CD4-positive, alpha-beta T cell treated with Interferon gamma for 1 hour (primary cell): ENCODE measurements around the gene EIF2B2.
A peak's percentile ranks its signal among the peaks of the same experiment; 100 is the strongest.

Experiments
- DNase-seq: peaks from one replicate; pipeline ENCODE4 v3.0.0-alpha.2; 2020

Gene EIF2B2

DNA sequence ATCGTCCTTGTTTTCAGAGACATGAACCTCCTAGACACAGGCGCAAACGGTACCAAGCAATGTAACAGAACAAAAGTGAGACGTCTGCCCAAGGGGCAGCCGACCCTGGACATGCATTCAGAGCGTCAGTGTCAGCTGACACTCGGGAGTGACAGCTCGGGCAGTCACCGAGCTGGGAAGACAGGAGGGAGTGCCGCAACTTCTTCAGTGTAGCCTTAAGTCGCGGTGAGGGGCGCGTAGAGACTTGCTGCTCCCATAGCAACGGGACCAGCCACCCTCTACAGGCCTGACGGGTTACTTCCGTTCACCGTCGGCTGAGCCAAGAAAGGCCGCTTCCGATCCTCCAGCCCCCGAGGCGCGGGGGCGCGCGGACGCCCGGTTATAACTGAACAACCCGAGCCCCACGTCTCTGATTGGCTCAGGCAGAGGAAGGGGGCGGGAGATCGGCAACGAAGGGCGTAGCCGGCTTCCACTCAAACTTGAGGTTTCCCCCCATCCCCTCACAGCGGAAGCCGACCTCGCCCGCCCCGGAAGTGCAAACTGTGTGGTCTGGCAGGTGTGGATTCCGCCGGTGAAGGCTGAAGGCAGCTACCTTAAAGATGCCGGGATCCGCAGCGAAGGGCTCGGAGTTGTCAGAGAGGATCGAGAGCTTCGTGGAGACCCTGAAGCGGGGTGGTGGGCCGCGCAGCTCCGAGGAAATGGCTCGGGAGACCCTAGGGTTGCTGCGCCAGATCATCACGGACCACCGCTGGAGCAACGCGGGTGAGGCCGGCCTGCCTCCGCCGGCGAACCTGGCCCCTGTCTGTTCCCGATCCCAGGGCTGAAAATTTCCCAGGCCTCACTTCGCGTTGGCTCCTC lies at the start of gene EIF2B2:
Gene EIF2B2 (plus strand): TSS at position 530 of the 858 bp plus-strand sequence. CDS start 70 bp downstream, at position 600.
- DNase-seq = peak; percentile 99

DNA sequence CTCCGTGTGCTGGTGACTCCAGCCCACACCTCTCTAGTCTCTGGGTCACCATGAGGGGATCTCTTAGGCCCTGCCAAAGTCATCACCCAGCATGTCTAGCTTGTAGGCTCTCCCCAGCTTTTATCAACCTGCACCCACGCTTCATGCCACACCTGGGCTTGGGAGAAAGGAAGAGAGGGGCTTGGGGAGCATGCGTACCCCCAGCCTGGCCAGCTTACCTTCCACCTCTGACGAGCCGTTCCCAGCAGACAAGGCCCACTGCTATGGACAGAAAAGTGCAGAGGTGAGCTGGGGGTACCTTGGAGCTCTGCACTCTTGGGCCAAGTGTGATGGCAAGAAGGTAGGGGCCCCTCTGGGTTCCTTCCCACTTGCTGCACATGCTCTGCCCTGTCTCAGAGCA lies 49.0 kb upstream of the EIF2B2 start:
- no peak for DNase-seq

DNA sequence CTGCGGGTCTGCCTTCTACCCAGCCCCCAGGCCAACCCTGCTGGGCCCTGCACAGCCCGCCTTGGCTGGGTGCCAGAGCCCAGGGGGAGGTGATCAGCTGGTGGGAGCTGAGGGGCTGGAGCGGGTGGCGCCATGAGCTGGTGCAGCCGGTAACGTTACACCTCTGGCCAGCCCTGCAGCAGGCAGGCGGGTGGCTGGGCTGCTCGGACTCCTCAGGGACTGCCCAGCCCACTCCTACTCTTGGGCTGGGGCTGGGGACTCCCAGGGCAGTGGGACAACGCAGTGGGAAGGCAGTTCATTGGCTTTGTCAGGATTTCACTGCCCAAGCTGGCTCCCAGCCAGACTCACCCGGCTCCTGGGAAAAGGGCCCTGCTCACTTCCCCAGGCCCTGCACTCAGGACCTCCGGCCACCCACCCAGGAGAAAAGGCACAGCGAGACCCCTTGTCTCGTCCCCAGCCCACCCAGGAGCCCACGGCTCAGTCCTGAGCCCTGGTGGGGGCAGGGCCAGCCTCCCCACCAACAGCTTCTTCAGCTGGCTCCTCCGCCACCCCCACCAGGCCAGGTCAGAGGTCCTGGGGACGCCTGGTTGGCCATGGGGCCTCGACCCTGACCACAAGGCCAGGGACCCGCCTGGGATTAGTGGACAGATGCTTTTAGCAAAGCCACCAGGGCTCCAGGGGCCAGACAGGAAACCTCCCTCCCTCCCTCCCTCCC lies 48.3 kb upstream of the EIF2B2 start:
- DNase-seq = no peak

DNA sequence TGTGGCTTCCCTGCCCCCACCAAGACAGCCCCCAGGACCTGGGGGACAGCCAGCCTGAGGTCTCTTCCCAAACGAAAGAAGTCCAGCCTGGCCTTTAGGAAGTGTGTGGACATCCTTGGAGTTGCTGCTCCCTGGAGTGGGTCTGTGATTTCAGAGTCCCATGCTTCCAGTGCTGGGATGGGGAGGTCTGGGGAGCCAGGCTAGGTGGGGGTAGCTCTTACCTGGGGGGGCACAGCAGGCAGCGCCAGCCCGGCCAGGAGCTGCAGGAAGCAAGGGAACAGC lies 47.8 kb upstream of the EIF2B2 start:
- no peak for DNase-seq

DNA sequence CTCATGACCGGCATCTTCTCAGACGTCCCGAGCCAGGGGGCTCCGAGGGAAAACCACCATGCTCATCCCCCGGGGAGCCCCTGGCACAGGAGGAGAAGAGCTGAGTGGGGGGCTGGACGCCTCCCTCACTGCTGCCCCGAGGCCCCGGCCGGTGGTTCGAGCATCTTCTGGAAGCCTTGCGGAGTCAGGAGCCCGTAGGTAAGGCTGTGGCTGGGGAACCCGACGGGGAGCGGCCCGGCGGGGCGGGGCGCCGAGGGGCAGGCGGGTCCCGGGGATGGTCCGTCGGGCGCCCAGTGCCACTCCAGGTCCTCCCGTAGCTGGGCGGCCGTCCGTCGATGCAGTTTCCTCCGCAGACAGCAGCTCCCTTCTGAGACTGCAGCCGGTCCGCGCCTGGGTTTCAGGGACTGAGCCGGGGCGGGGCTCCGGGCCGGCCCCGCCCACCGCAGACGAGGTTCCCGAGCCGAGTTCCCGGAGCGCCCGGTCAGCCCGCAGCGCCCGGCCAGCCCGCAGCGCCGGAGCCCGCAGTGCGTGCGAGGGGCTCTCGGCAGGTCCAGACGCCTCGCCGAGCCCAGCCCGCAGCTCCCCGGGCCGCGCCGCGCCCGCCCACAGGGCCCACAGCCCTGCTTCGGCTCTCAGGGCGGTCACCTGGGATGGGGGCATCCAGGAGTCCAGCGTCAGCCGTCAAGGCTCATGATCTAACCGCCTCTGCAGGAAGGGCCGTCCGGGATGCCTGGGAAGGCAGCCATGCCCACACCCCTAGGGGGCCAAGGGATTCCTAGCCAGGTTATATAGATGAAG lies 47.3 kb upstream of the EIF2B2 start, which contains the start of gene PGF:
Gene PGF (minus strand): TSS at position 369 of the 798 bp plus-strand sequence. CDS start 355 bp downstream, at position 14.
- DNase-seq = peak; percentile 31

DNA sequence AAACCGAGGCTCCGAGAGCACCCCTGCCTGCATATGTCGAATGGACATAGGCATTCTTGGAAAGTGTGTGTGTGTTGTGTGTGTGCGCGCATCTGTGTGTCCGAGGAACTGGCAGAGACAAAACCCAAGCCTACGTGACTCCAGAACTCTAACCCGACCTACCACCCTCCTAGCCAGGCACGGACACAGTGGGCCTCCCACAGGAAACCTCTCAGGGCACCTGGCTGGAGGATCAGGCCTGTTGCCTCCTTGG lies 46.8 kb upstream of the EIF2B2 start:
- DNase-seq = no peak

DNA sequence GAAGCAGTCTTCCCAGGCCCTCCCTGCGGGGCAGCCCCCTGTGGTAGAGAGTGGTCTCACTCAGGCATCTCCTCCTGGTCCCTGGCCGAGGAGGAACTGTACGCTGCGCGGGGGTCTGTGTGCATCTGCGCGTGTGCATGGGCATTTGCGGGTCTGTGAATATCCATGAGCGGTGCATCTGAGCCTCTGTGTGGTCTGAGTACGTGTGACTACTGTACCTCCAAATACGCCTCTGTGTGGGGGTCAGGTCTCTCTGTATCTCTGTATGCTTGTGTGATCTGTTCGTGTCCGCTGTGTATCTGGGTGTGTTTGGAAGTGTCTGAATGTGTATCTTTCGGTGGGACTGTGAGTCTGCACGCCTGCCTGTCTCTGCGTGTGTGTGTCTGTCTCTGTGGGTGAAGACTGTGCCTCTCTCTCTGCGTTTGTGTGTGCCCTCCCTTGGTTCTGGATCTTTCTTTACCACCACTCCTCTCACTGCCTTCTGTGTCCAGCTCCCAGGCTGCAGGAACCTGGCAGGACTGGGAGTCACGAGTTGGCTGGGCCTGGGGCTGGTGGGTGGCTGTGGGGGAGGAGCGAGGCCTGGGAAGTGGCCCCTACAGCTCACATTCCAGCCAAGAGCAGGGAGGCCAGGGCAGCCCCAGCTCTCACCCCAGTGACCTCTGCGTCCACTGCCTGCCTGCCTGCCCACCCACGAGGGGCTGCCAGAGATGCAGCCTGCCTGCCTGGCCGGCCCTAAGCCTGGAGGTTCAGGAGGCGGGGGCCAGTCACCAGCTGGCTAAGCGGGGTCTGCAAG lies 46.2 kb upstream of the EIF2B2 start:
- DNase-seq = no peak

DNA sequence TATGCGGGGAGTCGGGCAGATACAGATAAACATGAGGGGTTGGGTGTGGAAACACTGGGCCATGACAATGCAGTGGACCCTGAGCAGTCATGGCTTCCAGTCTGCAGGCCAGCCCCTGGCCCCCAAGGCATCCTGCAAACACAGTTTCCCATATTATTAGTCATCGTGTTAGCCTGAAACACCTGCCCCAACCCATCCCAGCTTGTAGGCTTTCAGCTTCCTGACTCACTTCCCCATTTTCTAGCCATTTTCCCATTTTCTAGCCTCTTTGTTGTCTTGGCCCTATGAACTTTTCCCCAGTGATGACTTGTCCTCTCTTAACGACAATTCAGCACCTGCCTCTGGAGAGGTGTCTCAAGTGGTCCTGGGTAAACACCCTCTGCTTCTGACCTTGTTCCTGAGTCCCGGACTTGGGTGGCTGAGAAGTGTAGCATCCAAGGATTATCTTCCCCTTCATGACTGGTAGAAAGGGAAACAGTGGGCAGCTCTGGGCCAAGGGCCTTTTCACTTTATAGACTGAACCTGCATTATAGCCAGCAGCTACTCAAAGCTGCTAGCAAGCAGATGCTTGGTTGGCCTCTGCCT lies 43.0 kb upstream of the EIF2B2 start:
- no peak for DNase-seq

DNA sequence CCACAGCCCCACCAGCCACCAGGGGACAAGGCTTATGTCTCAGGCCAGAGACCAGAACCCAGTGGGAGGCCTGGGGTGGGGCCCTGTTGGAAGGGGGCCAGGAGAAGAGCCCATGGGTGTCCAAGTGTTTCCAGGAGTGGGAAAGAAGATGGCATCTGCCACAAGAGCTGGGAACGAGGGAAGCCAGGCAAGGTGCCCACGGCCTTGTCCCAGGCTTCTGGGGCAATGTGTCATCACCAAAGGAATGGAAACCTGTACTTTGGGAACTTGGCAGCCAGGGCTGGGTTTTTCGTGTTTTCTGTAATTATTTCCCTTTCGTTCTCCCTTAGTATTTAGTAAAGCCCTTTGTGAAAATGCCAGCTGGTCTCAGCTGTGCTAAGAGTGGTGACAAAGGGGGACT lies 42.0 kb upstream of the EIF2B2 start:
- no peak for DNase-seq

DNA sequence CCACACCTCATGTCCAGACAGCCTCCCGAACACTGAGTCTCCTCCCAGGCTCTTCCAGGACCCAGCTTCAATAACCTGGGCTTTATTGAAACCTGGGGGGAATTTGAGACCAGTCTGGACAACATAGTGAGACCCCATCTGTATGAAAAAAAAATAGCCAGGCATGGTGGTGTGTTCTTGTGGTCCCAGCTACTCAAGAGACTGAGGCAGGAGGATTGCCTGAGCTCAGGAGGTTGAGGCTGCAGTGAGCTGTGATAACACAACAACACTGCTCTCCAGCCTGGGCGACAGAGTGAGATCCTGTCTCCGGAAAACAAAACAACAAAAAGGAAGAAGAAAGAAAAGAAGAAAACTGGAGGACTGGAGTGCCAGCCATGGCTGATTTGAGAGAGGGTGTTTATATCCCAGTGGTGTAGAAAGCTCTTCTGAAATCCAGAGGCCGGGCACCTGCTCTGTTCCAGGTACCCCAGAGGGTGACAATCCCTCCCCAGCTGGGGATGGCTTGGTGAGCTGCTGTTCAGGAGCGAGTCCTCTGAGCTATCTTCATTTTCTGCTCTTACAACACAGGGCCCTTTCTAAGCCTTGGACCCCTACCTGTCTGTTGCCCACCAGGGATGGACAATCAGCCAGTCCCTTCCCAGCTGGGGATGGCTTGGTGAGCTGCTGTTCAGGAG lies 41.3 kb upstream of the EIF2B2 start:
- no peak for DNase-seq

DNA sequence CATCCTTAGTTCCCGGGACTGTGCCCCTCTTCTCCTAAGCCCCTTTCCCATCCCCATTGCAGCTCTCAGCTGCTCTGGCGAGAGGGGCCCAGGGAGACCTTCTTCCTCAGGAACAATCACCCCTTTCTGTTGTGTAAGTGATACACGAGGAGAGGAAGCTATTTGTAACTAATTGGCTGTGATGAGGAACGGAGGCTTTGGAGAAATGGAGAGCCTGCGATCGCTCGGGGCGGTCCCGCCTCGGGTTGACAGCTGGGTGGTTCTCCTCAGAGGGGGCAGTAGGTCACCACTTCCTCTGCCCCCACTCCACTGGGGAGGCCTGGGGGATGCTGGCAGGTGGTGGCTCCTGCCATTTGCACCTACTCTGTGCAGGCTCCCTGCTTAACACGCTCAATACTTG lies 40.7 kb upstream of the EIF2B2 start:
- DNase-seq = no peak

DNA sequence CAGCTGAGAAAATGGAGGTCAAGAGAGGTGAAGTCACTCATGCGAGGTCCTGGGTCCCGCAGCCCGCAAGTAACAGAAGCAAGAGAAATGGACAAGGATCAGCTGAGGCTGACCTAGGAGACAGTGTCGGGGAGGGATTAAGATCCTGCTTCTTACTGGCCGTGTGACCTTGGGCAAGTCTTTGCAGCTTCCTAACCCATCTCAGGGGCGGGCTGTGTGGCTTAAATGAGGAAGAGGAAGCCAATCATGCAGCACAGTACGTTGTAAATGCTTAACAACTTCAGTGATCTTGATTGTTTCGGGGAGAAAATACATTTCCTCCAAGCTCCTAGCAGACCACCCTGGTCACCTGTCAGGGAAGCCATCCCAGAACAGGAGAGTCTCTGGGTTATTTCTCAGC lies 40.2 kb upstream of the EIF2B2 start:
- peak; percentile 30 for DNase-seq

DNA sequence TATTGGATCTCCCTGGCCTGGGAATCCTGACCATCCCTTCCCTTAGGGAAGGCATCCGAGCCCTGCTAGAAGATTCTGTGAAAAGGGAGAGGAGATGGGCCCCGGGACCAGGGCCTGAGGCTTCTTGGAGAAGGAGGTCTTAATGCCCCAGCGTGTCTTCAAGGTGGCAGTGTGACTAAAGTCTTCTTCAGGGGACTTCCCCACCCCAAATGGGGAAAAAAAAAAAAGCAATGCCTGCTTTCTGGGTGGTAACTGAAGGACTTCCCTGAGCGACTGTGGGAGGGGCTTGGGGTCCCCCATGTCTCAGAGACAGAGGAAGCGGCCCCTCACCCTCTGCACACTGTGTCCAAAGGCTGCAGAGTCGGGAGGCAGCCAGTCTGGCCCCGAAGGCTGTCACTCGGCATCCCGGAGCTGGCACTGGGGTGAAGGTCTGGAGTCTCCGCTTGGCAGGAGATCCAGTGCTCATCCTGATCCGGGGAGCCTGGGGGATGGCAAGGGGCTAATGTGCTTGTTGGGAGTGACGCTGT lies 39.5 kb upstream of the EIF2B2 start:
- no peak for DNase-seq

DNA sequence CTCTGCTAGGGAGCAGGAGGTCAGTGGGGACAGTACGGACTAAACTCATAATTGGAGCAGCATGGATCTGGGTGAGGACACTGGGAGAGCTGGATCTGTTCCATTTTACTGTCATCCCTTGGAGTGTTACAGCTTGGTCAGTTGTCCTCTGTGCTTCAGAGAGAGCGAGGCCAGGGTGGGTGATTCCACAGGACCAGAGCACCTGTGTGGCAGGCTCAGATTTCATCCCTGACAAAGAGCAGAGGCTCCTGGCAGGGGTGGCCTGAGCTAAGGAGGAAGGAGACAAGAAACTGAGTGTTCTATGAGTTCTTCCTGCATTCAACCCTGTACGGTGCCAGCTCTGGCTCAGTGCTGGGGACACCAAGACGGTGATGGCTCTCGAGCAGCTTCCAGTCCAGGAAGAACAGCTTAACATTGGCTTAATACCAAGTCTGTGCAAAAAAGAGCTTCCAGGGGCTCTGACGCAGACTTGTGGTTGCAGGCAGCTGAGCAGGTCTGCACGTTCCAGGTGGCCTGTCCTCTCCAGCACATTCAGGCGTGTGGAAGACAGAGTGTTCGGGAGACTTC lies 38.9 kb upstream of the EIF2B2 start:
- no peak for DNase-seq

DNA sequence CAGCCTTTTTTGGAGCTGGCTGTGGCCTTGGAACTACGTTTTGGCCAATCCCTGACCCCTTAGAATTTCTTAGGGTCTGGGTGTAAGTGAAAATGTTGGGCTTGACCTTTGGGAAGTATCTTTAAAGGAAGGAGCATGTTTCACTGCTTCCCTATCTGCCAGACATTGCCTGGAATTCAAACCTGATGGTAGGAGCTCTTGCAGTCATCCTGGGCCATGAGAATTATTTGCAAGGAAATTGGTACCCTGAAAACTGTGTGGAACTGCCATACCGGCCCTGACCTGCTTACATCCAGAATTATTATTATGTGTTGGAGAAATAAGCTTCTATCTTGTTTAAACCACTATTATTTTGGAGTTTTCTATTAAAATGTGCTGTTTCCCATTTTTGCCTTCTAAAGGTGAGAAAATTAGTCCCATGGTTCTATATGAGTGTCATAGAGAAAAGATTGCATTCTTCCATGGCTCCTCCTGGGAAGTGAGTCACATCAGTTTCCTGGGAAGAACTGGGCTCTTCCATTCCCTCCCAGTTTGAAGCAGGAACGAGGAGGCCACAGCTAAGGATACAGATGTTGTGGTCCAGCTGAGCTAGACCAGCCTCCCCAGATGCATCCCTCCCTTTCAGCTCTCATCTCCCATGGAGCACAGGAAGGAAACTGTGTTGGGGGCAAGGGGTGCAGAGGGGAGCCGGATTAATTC lies 37.8 kb upstream of the EIF2B2 start:
- DNase-seq = no peak

DNA sequence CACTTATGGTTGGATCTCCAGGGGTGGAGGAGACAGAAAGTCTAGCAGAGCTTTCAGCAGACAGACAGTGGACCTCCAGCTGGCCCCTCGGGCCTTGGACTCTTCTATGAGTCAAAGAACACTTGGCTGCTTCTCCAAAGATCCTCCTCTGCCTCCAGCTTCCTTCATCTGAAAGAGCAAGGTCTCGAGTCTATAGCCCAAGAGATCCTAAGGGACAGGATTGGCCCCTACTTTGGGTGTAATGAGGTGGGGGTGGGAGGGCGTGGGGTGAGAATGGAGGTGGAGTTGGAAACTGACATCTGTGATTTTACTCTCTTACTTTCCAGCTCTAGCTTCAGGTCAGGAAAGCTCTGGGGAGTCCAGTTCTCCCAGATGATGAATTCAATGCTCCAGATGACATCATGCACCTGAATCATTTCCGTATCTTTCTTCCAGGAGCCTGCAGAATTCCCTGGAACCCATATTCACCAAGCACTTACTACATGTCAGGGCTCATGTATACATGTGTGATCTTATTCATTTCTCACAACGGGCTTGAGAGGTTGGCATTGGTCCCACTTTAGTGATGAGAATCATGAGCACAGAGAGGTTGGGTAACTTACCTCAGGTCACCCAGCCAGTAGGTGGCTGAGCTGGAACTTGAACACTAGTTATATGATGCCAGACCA lies 37.1 kb upstream of the EIF2B2 start:
- no peak for DNase-seq

DNA sequence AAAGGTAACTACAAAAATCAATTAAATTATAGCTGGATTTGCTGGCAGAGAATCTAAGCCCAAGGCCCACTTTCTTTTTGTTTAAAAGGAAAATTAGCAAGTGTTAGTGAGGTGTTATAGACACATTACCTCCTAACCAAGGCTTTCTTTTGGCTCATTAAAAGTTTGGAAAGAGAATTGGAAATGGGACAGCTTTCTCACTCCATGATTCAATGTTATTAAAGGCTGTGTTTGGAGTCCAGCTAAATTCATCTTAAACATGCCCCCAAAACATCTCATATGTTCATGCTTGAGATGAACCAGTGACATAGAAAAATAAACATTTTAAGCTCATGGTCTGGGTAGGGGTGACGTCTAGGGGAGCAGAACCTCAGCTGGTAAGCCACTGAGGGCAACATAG lies 33.9 kb upstream of the EIF2B2 start:
- DNase-seq = no peak

DNA sequence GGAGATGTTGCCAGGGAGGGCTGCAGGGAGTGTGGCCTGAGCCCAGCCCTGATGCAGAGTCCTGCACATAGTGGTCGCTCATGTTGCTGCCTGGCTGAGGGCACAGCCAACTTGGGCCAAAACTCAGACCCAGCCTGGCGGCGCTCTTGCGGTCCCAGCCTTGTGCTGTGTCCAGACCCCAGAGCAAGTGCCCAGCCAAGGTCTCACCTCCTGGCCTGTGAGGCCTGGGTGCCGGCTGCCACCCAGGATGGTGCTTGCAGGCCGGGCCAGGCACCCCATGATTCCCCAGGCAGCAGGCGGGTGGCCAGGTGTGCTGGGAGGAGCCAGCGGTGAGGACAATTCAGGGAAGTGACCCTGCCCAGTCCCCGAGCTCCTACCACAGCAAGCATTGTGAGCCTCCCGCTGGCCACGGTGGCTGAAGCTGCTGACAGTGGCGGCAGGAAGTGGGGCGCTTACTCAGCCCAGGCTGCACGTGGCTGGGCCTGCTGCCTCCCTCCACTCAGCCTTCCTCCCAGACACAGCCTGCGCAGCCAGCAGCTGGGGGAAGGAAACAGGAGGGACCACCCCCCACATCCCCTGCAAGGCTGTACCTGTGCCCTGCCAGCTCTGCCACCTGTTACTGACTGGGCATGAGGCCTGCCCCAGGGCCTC lies 29.6 kb upstream of the EIF2B2 start:
- peak; percentile 11 for DNase-seq

DNA sequence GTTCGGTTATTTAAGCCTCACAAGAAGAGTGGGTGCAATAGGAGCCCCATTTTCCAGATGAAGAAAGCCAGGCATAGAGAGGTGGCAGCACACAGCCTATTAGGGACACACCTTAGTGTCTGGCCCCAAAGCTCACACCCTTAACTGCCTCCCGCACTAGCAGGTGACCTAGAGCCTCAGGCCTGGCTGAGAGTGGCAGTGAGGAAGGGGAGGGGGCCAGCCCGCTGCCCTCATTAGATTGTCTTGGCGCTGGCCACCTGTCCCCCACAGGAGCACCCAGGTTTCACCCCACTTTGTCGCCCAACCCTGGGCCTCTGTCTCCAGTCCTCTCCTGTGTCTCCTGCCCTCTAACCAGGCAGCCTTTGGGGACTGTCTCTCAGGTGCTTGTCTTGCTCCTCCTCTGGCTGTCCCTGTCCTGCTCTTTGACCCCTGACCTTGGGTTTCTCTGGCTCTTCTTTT lies 28.8 kb upstream of the EIF2B2 start:
- no peak for DNase-seq
